ENCODE data around the gene RASSF8. TPM values are rescaled to one million over a fixed set of nuclear protein-coding genes. Genes with fewer than 3 reads are reported as not detected.

RASSF8 gene
- total RNA-seq, 1 donor: 97.4 TPM

DNA sequence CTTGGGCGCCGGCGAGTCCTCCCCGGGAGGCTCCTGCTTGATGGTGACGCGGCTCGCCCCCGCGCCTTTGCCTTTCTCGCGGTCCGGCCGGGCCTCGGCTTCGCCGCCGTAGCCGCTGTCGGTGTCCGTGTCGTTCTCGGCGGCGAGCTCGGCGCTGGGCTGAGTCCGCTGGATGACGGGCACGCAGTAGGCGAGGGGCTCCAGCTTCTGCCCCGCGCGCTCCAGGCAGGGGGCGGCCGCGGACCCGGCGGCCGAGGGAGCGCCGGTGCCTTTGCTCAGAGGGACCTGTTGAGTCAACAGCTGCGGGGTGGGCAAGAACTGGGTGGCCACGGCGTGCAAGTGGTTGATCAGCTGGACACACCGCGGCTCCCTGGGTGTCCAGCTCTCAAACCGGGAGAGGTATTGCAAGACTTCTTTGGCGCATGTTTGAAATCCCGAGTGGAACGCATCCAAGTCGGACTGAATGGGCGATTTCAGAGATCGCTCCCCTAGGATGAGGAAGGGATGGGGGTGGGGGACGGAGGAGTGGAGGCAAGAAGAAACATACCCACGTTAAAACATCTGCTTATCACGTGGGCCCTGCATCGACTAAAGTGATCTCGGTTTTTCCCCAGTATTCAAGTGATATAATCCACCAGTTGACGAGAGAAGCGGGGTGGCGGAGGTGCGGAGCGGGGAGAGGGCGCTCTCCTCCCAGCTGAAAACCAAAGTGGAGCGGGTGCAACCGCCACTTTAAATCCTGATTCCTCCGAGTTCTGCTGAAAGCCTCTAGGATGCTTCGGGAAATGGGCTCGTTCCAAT, 164.4 kb downstream of the RASSF8 start:
- Histone ChIP-seq H2AFZ (ENCODE audit: low read length) (peak overlapping the region; percentile 83), H4K20me1 (ENCODE audit: insufficient read depth, low read length) (no peaks in the 10 kb centered on the region), H3K27ac (ENCODE audit: low read depth, low read length) (peak overlapping the region; percentile 62), H3K36me3 (ENCODE audit: insufficient read depth, low read length) (no peaks in the 10 kb centered on the region), H3K4me2 (ENCODE audit: insufficient read depth, low read length) (peak overlapping the region; percentile 97), H3K27me3 (ENCODE audit: insufficient read depth, low read length) (peaks cover 11% of the 10 kb centered on the region), H3K79me2 (ENCODE audit: insufficient read depth, low read length) (no peaks in the 10 kb centered on the region), H3K4me1 (ENCODE audit: insufficient read depth, low read length) (peaks cover 19% of the 10 kb centered on the region), H3K4me3 (ENCODE audit: insufficient read depth, low read length) (peak overlapping the region; percentile 70), H3K9me3 (ENCODE audit: low read depth, low read length) (no peaks in the 10 kb centered on the region)
- TF ChIP-seq, protein P1, sequence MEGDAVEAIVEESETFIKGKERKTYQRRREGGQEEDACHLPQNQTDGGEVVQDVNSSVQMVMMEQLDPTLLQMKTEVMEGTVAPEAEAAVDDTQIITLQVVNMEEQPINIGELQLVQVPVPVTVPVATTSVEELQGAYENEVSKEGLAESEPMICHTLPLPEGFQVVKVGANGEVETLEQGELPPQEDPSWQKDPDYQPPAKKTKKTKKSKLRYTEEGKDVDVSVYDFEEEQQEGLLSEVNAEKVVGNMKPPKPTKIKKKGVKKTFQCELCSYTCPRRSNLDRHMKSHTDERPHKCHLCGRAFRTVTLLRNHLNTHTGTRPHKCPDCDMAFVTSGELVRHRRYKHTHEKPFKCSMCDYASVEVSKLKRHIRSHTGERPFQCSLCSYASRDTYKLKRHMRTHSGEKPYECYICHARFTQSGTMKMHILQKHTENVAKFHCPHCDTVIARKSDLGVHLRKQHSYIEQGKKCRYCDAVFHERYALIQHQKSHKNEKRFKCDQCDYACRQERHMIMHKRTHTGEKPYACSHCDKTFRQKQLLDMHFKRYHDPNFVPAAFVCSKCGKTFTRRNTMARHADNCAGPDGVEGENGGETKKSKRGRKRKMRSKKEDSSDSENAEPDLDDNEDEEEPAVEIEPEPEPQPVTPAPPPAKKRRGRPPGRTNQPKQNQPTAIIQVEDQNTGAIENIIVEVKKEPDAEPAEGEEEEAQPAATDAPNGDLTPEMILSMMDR (IDR thresholded peaks at IDR 0.05; ENCODE audit: extremely low read depth, low read depth, low read length): peak; percentile 43
- peak; percentile 96 for DNase-seq (ENCODE audit: insufficient read length, low spot score, missing footprints)

DNA sequence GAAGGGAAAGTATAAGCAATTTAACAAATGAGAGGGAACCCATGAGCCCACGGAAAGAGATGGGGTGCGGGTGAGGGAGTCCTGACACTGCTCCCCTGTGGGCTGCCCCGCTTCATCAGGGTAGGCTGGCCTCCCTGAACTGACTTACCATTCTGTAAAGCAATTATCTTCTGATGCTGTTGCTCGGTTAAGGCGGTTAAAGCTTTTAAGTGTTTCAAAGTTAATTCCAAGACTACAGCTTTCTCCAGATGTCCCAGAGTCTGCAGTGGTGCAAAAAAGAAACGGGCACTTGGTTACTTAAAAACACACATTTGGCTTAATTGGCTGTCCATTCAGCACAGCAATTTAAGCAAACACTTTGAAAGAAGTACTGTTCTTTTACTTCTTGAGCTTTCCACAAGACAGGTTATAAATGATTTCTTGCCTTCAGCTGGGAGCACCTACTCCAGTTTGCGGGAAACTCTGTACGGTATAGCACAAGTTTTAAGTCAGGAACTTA, 165.0 kb downstream of the RASSF8 start:
- Histone ChIP-seq H3K79me2 (ENCODE audit: insufficient read depth, low read length) (no peaks in the 10 kb centered on the region), H3K36me3 (ENCODE audit: insufficient read depth, low read length) (no peaks in the 10 kb centered on the region), H3K27ac (ENCODE audit: low read depth, low read length) (peak overlapping the region; percentile 62), H3K4me3 (ENCODE audit: insufficient read depth, low read length) (peak overlapping the region; percentile 70), H2AFZ (ENCODE audit: low read length) (peak overlapping the region; percentile 83), H3K9me3 (ENCODE audit: low read depth, low read length) (no peaks in the 10 kb centered on the region), H3K27me3 (ENCODE audit: insufficient read depth, low read length) (peaks cover 18% of the 10 kb centered on the region), H3K4me2 (ENCODE audit: insufficient read depth, low read length) (peak overlapping the region; percentile 97), H4K20me1 (ENCODE audit: insufficient read depth, low read length) (no peaks in the 10 kb centered on the region), H3K4me1 (ENCODE audit: insufficient read depth, low read length) (peaks cover 19% of the 10 kb centered on the region)
- TF ChIP-seq, protein P1 (IDR thresholded peaks at IDR 0.05; ENCODE audit: extremely low read depth, low read depth, low read length): no peak
- no peak for DNase-seq (ENCODE audit: insufficient read length, low spot score, missing footprints)

DNA sequence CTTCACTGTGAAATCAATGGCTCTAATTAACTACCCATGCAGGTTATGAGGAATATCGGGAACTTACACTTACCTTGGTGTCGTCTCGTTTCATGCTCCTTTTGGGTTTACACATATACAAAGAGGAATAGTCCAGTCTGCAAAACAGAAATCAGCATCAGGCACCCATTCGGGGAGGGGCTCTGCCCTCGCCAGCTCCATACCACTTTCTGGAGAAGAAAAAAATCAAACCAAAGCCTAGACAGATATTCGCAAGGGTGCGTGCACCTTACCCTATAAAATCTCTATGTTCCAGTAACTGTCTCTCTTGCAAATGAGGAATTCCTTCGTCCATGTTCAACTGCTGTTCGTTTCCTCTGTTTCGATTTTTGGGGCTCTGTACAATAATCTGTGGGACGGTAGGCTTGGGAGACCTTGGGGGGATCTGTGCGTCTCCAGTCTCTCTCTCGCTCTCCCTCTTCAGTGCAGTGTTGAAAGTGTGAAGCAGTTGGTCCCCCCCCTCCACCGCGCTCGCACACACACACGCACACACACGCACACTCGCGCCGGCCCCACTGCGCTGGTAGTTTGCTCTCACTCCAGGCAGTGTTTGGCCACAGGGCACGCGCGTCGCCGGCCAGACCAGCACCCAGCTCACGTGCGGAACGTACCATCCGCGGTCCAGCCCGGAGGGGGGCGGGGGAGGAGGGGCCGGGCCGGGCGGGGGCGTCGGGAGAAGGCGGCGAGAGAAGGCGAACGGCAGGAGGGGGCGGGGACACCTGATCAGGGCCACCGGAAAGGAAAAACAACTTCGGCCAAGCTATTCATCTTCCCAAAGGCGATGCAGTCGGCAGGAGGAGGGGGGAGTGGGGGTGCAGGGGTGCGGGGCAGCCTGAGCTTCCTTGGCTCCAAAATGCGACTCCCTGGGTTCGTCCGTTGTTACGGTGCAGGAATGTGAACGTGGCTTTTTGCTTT, 166.2 kb downstream of the RASSF8 start, which contains the start of gene BHLHE41:
TSS of gene BHLHE41 (minus strand) at position 592 of the 954 bp plus-strand sequence. CDS start at position 334, 258 bp downstream.
- Histone ChIP-seq H4K20me1 (ENCODE audit: insufficient read depth, low read length) (no peaks in the 10 kb centered on the region), H3K36me3 (ENCODE audit: insufficient read depth, low read length) (no peaks in the 10 kb centered on the region), H3K9me3 (ENCODE audit: low read depth, low read length) (no peaks in the 10 kb centered on the region), H3K79me2 (ENCODE audit: insufficient read depth, low read length) (no peaks in the 10 kb centered on the region), H2AFZ (ENCODE audit: low read length) (peak within 1 kb of the TSS; percentile 73), H3K4me3 (ENCODE audit: insufficient read depth, low read length) (peak within 1 kb of the TSS; percentile 70), H3K27ac (ENCODE audit: low read depth, low read length) (peak within 1 kb of the TSS; percentile 62), H3K27me3 (ENCODE audit: insufficient read depth, low read length) (peaks cover 25% of the 10 kb centered on the region), H3K4me1 (ENCODE audit: insufficient read depth, low read length) (peaks cover 19% of the 10 kb centered on the region), H3K4me2 (ENCODE audit: insufficient read depth, low read length) (peak within 1 kb of the TSS; percentile 97)
- TF ChIP-seq, protein P1 (IDR thresholded peaks at IDR 0.05; ENCODE audit: extremely low read depth, low read depth, low read length): no peak
- peak; percentile 90 for DNase-seq (ENCODE audit: insufficient read length, low spot score, missing footprints)
